Fibroblast of lung (primary cell): ENCODE results near the gene GPC6. TPM values are rescaled to one million over a fixed set of nuclear protein-coding genes. Genes with fewer than 3 reads are reported as not detected.

Source experiments
- DNase-seq, 2 donors: peaks; one replicate each; pipeline versions ENCODE4 v3.0.0 to v3.0.0-alpha.2; 2010; ENCODE audit warnings: low read depth in 2 of 2
- H2AFZ ChIP-seq: 2 replicates; pipeline ENCODE4 v1.5.1; 2012; ENCODE audit warnings: low read length, control low read depth, inconsistent platforms
- H3K27ac ChIP-seq: 2 replicates; pipeline ENCODE4 v1.5.1; 2011; ENCODE audit warnings: low read length, control low read depth; ENCODE audit not compliant: insufficient read depth
- H3K27me3 ChIP-seq: 2 replicates; pipeline ENCODE4 v1.5.1; 2011; ENCODE audit warnings: mild to moderate bottlenecking, low read length; ENCODE audit not compliant: control insufficient read depth, insufficient read depth
- H3K36me3 ChIP-seq: 2 replicates; pipeline ENCODE4 v1.5.1; 2011; ENCODE audit warnings: low read length; ENCODE audit not compliant: control insufficient read depth, insufficient read depth
- H3K4me1 ChIP-seq: 2 replicates; pipeline ENCODE4 v1.5.1; 2011; ENCODE audit warnings: low read length; ENCODE audit not compliant: control insufficient read depth, insufficient read depth; ENCODE audit errors: extremely low read depth
- H3K4me2 ChIP-seq: 2 replicates; pipeline ENCODE4 v1.5.1; 2011; ENCODE audit warnings: low read length, control low read depth; ENCODE audit not compliant: insufficient read depth; ENCODE audit errors: extremely low read depth
- H3K4me3 ChIP-seq, 4 experiments: fragments of 200-600 bp in 1 of 4; sonication (generic) in 1 of 4; replicated peaks in 1 of 4; 2 replicates each; pipeline ENCODE4 v1.5.1; 2011 to 2016; ENCODE audit warnings: low read length in 4 of 4, low read depth in 3 of 4, mild to moderate bottlenecking in 3 of 4, control low read depth in 2 of 4, inconsistent platforms in 1 of 4, mixed read lengths in 1 of 4; ENCODE audit not compliant: insufficient read depth in 1 of 4; ENCODE audit errors: control extremely low read depth in 1 of 4
- H3K79me2 ChIP-seq: 2 replicates; pipeline ENCODE4 v1.5.1; 2012; ENCODE audit warnings: mild to moderate bottlenecking, low read length, inconsistent platforms; ENCODE audit not compliant: control insufficient read depth, insufficient read depth
- H3K9ac ChIP-seq: 2 replicates; pipeline ENCODE4 v1.5.1; 2011; ENCODE audit warnings: mild to moderate bottlenecking, low read length, control low read depth; ENCODE audit not compliant: insufficient read depth
- H3K9me3 ChIP-seq: 2 replicates; pipeline ENCODE4 v1.5.1; 2012; ENCODE audit warnings: low read depth, low read length; ENCODE audit not compliant: control insufficient read depth, insufficient read depth
- H4K20me1 ChIP-seq: 2 replicates; pipeline ENCODE4 v1.5.1; 2011; ENCODE audit warnings: low read length; ENCODE audit not compliant: control insufficient read depth, insufficient read depth; ENCODE audit errors: extremely low read depth
- EZH2 ChIP-seq: IDR thresholded peaks from 2 replicates; pipeline ENCODE4 v1.5.1; 2012; ENCODE audit warnings: low read length, control low read depth, mild to moderate bottlenecking; ENCODE audit errors: missing control alignments
- polyA plus RNA-seq, 2 donors: library from polyadenylated mRNA; depleted of rRNA in 1 of 2; stranded (reverse) in 1 of 2; unstranded in 1 of 2; fragments of >200 nt; gene quantifications; 2 replicates each; pipeline ENCODE4 v1.2.1, GENCODE V29; 2011 to 2012; ENCODE audit warnings: missing spikeins in 1 of 2
- total RNA-seq: library from RNA; depleted of rRNA; stranded (reverse); fragments of >200 nt; gene quantifications from 2 replicates; pipeline ENCODE4 v1.2.1, GENCODE V29; 2014
- TF ChIP-seq, protein P1 (sequence below), 2 donors: IDR thresholded peaks in 1 of 2; conservative IDR thresholded peaks in 1 of 2; 1 replicate in 1 of 2; 2 replicates in 1 of 2; pipeline ENCODE4 v1.5.1; 2011 to 2012; ENCODE audit warnings: low read length in 2 of 2, control low read depth in 1 of 2, inconsistent platforms in 1 of 2, low read depth in 1 of 2, mild to moderate bottlenecking in 1 of 2

The GPC6 gene
- total and polyA plus RNA-seq, 2 donors (not counting 1 experiment from before 2014, with no cell fraction given) = 11.2 to 33.7 TPM

DNA sequence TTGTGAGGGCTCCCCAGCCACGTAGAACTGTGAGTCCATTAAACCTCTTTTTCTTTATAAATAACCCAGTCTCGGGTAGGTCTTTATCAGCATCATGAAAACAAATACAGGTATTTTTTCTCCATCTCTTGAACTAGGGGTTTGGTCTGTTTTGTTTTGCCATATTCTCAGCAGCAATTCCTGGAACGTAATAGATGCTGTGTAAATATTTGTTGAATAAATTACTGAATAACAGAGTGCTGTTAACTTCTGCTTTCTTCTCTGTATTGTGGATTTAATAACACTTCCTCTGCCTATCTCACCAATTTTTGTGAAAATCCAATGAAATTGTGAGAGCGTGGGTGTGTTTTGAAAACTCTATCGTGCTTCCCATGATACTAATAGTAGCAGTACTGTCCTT is 823.4 kb downstream of the GPC6 start:
- Histone ChIP-seq H3K79me2 (no peaks in the 10 kb centered on the region), H3K9ac (no peak overlapping the region), H3K4me3 (no peak overlapping the region), H3K36me3 (no peaks in the 10 kb centered on the region), H3K4me1 (no peaks in the 10 kb centered on the region), H3K27ac (no peak overlapping the region), H3K9me3 (no peaks in the 10 kb centered on the region), H3K4me2 (no peak overlapping the region), H2AFZ (no peak overlapping the region), H4K20me1 (no peaks in the 10 kb centered on the region), H3K27me3 (no peaks in the 10 kb centered on the region)
- no peak for TF ChIP-seq EZH2
- TF ChIP-seq, protein P1, sequence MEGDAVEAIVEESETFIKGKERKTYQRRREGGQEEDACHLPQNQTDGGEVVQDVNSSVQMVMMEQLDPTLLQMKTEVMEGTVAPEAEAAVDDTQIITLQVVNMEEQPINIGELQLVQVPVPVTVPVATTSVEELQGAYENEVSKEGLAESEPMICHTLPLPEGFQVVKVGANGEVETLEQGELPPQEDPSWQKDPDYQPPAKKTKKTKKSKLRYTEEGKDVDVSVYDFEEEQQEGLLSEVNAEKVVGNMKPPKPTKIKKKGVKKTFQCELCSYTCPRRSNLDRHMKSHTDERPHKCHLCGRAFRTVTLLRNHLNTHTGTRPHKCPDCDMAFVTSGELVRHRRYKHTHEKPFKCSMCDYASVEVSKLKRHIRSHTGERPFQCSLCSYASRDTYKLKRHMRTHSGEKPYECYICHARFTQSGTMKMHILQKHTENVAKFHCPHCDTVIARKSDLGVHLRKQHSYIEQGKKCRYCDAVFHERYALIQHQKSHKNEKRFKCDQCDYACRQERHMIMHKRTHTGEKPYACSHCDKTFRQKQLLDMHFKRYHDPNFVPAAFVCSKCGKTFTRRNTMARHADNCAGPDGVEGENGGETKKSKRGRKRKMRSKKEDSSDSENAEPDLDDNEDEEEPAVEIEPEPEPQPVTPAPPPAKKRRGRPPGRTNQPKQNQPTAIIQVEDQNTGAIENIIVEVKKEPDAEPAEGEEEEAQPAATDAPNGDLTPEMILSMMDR (conservative IDR thresholded peaks at IDR 0.05 in 1 of 2, IDR thresholded peaks at IDR 0.05 in 1 of 2; ENCODE audit: low read depth in 1 of 2, low read length in 2 of 2) = no peak
- DNase-seq = no peak

DNA sequence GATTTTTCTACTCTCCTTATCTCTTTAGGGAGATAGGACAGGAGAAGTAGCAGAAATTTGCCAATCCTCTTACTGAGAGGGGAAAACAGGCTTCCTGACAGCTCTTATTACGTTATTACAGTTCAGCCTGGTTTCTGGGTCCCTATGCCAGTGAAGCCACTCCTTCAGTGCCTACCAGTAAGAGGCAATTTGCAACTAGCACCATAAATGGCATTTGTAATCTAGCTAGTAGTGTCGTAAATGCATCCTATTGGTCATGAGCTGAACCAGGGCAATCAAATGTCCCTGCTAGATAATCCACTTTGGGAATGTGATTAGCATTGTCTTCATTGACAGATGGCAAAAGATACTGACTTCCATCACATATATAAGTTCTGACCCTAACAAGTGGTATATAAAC is 824.1 kb downstream of the GPC6 start:
- H3K36me3 ChIP-seq = no peaks in the 10 kb centered on the region
- no peak overlapping the region for H3K9ac ChIP-seq
- no peaks in the 10 kb centered on the region for H3K27me3 ChIP-seq
- H3K4me3 ChIP-seq = no peak overlapping the region
- no peak overlapping the region for H2AFZ ChIP-seq
- DNase-seq = no peak
- TF ChIP-seq EZH2 = no peak
- TF ChIP-seq, protein P1 (conservative IDR thresholded peaks at IDR 0.05 in 1 of 2, IDR thresholded peaks at IDR 0.05 in 1 of 2; ENCODE audit: low read depth in 1 of 2, low read length in 2 of 2) = no peak
- H3K79me2 ChIP-seq = no peaks in the 10 kb centered on the region
- H3K4me1 ChIP-seq = no peaks in the 10 kb centered on the region
- H3K4me2 ChIP-seq = no peak overlapping the region
- no peak overlapping the region for H3K27ac ChIP-seq
- no peaks in the 10 kb centered on the region for H4K20me1 ChIP-seq
- H3K9me3 ChIP-seq = no peaks in the 10 kb centered on the region

DNA sequence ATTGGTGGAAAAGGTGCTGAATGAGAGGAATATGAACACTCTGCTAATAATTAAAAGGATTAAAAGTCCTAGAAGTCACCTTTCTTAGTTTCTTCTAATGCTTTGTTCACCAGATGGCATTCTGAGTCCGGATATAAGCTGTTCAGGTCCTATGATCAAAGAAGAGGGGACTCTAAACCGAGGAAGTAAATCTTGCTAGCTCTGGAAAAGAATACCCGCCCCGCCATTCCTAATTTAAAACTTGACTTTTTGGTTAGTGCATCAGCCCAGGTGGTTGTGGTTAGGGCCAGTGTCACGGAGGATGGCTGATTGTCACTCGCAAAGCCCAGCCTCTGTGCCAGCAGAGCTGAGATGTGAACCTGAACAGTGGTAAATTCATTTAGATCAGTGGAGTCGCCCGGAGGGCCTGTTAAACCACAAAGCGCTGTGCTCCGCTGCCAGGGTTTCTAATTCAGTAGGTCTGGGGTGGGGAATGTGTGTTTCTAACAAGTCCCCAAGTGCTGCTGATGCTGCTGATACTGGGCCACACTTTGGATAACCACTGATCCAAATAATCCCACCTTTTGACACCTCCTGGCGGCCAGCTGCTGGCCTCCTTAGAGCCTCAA is 827.5 kb downstream of the GPC6 start:
- Histone ChIP-seq H3K4me2 (no peak overlapping the region), H3K9me3 (no peaks in the 10 kb centered on the region), H3K4me1 (no peaks in the 10 kb centered on the region), H3K36me3 (no peaks in the 10 kb centered on the region), H4K20me1 (no peaks in the 10 kb centered on the region), H3K27ac (no peak overlapping the region), H3K4me3 (no peak overlapping the region), H2AFZ (no peak overlapping the region), H3K27me3 (no peaks in the 10 kb centered on the region), H3K9ac (no peak overlapping the region), H3K79me2 (no peaks in the 10 kb centered on the region)
- TF ChIP-seq, protein P1 (conservative IDR thresholded peaks at IDR 0.05 in 1 of 2, IDR thresholded peaks at IDR 0.05 in 1 of 2; ENCODE audit: low read depth in 1 of 2, low read length in 2 of 2) = no peak
- no peak for TF ChIP-seq EZH2
- no peak for DNase-seq
